Neural progenitor cell (in vitro differentiated cells): ENCODE results near the gene C17orf114.

ENCODE experiments used
- EZH2 ChIP-seq: fragments of 200-600 bp; sonication (generic); IDR thresholded peaks from 2 replicates; pipeline ENCODE4 v1.6.1; 2017; ENCODE audit warnings: antibody characterized with exemption, mild to moderate bottlenecking, moderate library complexity
- EZH2phosphoT487 ChIP-seq: fragments of 200-600 bp; sonication (generic); IDR thresholded peaks from 2 replicates; pipeline ENCODE4 v1.6.1; 2017; ENCODE audit warnings: antibody characterized with exemption
- TF ChIP-seq, protein P1 (sequence below): fragments of 200-600 bp; sonication (generic); IDR thresholded peaks from 2 replicates; pipeline ENCODE4 v1.5.1; 2017; ENCODE audit warnings: antibody characterized with exemption, mild to moderate bottlenecking

DNA sequence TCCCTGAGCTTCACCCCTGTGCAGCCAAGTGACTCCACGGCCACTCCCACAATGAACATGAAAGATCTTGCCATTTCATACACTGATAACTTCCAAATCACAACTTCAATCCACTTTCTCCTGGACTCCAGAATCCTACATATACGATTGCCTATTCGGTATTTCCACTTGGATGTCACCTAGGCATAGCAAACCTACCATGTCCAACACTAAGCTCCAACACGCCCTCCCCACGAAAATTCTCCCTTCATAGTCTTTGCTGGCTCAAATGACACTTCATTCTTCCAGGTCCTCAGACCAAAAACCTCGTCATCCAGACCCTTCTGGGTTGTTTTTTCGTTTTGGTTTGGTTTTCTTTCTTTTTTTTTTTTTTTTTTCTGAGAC is 11.4 kb downstream of the C17orf114 start:
- TF ChIP-seq, protein P1, sequence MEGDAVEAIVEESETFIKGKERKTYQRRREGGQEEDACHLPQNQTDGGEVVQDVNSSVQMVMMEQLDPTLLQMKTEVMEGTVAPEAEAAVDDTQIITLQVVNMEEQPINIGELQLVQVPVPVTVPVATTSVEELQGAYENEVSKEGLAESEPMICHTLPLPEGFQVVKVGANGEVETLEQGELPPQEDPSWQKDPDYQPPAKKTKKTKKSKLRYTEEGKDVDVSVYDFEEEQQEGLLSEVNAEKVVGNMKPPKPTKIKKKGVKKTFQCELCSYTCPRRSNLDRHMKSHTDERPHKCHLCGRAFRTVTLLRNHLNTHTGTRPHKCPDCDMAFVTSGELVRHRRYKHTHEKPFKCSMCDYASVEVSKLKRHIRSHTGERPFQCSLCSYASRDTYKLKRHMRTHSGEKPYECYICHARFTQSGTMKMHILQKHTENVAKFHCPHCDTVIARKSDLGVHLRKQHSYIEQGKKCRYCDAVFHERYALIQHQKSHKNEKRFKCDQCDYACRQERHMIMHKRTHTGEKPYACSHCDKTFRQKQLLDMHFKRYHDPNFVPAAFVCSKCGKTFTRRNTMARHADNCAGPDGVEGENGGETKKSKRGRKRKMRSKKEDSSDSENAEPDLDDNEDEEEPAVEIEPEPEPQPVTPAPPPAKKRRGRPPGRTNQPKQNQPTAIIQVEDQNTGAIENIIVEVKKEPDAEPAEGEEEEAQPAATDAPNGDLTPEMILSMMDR: no peak
- TF ChIP-seq EZH2 (no peak), EZH2phosphoT487 (no peak)
